ENCODE results near the gene LACC1.

Gene LACC1

GRCh38 chr13:43879755-43880181 is at the start of gene LACC1:
Gene LACC1, plus strand, starts transcription at chr13:43879904. Its CDS starts 1,082 bp downstream, at chr13:43880986.
- peak; percentile 26 to 59 for DNase-seq

GRCh38 chr13:43830497-43830881 is 49.2 kb upstream of the LACC1 start:
- no peak for DNase-seq

- no peak for DNase-seq
Observed at GRCh38 chr13:43831088-43831487, 48.6 kb upstream of the LACC1 start.

GRCh38 chr13:43835701-43836100 is 44.0 kb upstream of the LACC1 start:
- no peak for DNase-seq

- DNase-seq, result no peak
Observed at GRCh38 chr13:43838909-43839308, 40.8 kb upstream of the LACC1 start.

GRCh38 chr13:43846496-43847158 is 33.1 kb upstream of the LACC1 start:
- DNase-seq, result no peak

- DNase-seq, result peak in 1 of 2 donors; percentile 47
Observed at GRCh38 chr13:43848001-43848649, 31.6 kb upstream of the LACC1 start.

- DNase-seq, result no peak
Observed at GRCh38 chr13:43850873-43851272, 28.8 kb upstream of the LACC1 start.

GRCh38 chr13:43852923-43853404 is 26.7 kb upstream of the LACC1 start:
- no peak for DNase-seq

- DNase-seq, result no peak
Observed at GRCh38 chr13:43861863-43862262, 17.8 kb upstream of the LACC1 start.

GRCh38 chr13:43864921-43865320 is 14.8 kb upstream of the LACC1 start:
- DNase-seq, result no peak

- DNase-seq, result no peak
Observed at GRCh38 chr13:43865892-43866291, 13.8 kb upstream of the LACC1 start.

GRCh38 chr13:43872181-43872580 is 7.5 kb upstream of the LACC1 start:
- DNase-seq, result no peak

- DNase-seq, result peak in 1 of 2 donors; percentile 13
Observed at GRCh38 chr13:43874504-43875092, 5.1 kb upstream of the LACC1 start.

- no peak for DNase-seq
Observed at GRCh38 chr13:43876366-43876765, 3.3 kb upstream of the LACC1 start.

- DNase-seq, result no peak
Observed at GRCh38 chr13:43877326-43877725, 2.4 kb upstream of the LACC1 start.

- DNase-seq, result no peak
Observed at GRCh38 chr13:43877766-43878165, 1.9 kb upstream of the LACC1 start.

- DNase-seq, result peak; percentile 68 to 82
Observed at GRCh38 chr13:43878892-43879754, 581 bp upstream of the LACC1 start, which contains the start of gene CCDC122. Gene CCDC122, minus strand, starts transcription at chr13:43879740. Its CDS starts 10,364 bp downstream, at chr13:43869376.

GRCh38 chr13:43880214-43880855 is 631 bp downstream of the LACC1 start:
- no peak for DNase-seq

GRCh38 chr13:43880926-43881325 is 1.2 kb downstream of the LACC1 start:
- no peak for DNase-seq

GRCh38 chr13:43881580-43881979 is 1.9 kb downstream of the LACC1 start:
- DNase-seq, result no peak

GRCh38 chr13:43883631-43884030 is 3.9 kb downstream of the LACC1 start:
- no peak for DNase-seq

Measured in bone marrow (tissue), 2 donors.